Measurements from ENCODE around the gene NKD2.

The NKD2 gene

GRCh38 chr5:1083823-1084605 lies 75.4 kb downstream of the NKD2 start:
- no peak overlapping the region for H3K27ac ChIP-seq
- TF ChIP-seq CTCF (conservative IDR thresholded peaks at IDR 0.05): no peak
- TF ChIP-seq ZFX (IDR thresholded peaks at IDR 0.05): no peak

GRCh38 chr5:1085391-1085790 lies 76.8 kb downstream of the NKD2 start:
- no peak for TF ChIP-seq CTCF (conservative IDR thresholded peaks at IDR 0.05)
- TF ChIP-seq ZFX (IDR thresholded peaks at IDR 0.05): no peak

GRCh38 chr5:1086137-1086536 lies 77.5 kb downstream of the NKD2 start:
- no peak overlapping the region for H3K27ac ChIP-seq
- TF ChIP-seq ZFX (IDR thresholded peaks at IDR 0.05): no peak

More at GRCh38 chr5:1085391-1085790, 76.8 kb downstream of the NKD2 start:
- no peak overlapping the region for H3K27ac ChIP-seq

- TF ChIP-seq CTCF (conservative IDR thresholded peaks at IDR 0.05) (no peak), ZFX (IDR thresholded peaks at IDR 0.05) (no peak)
- H3K27ac ChIP-seq: no peak overlapping the region
Observed at GRCh38 chr5:1086871-1087270, 78.3 kb downstream of the NKD2 start.

GRCh38 chr5:1087428-1087827 lies 78.8 kb downstream of the NKD2 start:
- H3K27ac ChIP-seq: no peak overlapping the region
- TF ChIP-seq CTCF (conservative IDR thresholded peaks at IDR 0.05) (no peak), ZFX (IDR thresholded peaks at IDR 0.05) (no peak)

GRCh38 chr5:1088031-1088430 lies 79.4 kb downstream of the NKD2 start:
- H3K27ac ChIP-seq: no peak overlapping the region
- TF ChIP-seq CTCF (conservative IDR thresholded peaks at IDR 0.05): no peak
- TF ChIP-seq ZFX (IDR thresholded peaks at IDR 0.05): no peak

Data from C4-2B (cell line).